H1 (cell line): ENCODE measurements around the gene ENO4. TPM values are rescaled to one million over a fixed set of nuclear protein-coding genes. Genes with fewer than 3 reads are reported as not detected.

Experiments used
- CTCF ChIA-PET: fragments of 300-600 bp; sonication (Branson Sonifier 250); formaldehyde crosslinking; loops from one replicate; lab custom pipeline; 2021; ENCODE audit not compliant: partially characterized antibody; lab: Charles Lee
- POLR2A ChIA-PET: fragments of 300-600 bp; sonication (Branson Sonifier 250); formaldehyde crosslinking; loops from one replicate; lab custom pipeline; 2021; ENCODE audit warnings: inconsistent platforms; ENCODE audit not compliant: partially characterized antibody; lab: Charles Lee
- DNase-seq, 2 experiments: peaks; one replicate each; pipeline versions ENCODE4 v3.0.0 to v3.0.0-alpha.2; 2010 to 2022; ENCODE audit warnings: low spot score in 2 of 2, low read depth in 1 of 2, mixed read lengths in 1 of 2
- FAIRE-seq: peaks from 2 replicates; lab custom pipeline; 2011; peaks lifted over from hg19 to GRCh38; lab: Jason Lieb, UNC
- H2AFZ ChIP-seq: 2 replicates; pipeline ENCODE4 v1.8.1; 2012; ENCODE audit warnings: low read length, inconsistent platforms
- H2AK5ac ChIP-seq: 2 replicates; pipeline ENCODE4 v1.6.1; 2013; ENCODE audit warnings: low read depth, low read length
- H2BK120ac ChIP-seq: replicated peaks from 2 replicates; pipeline ENCODE3; 2013; ENCODE audit warnings: low read depth, low read length, inconsistent platforms
- H2BK12ac ChIP-seq: 2 replicates; pipeline ENCODE4 v1.6.1; 2013; ENCODE audit warnings: low read depth, low read length
- H2BK15ac ChIP-seq: 2 replicates; pipeline ENCODE4 v1.6.1; 2013; ENCODE audit warnings: low read length
- H2BK20ac ChIP-seq: 2 replicates; pipeline ENCODE4 v1.6.1; 2013; ENCODE audit warnings: low read length
- H2BK5ac ChIP-seq: 2 replicates; pipeline ENCODE4 v1.6.1; 2013; ENCODE audit warnings: low read depth, low read length
- H3K14ac ChIP-seq: 2 replicates; pipeline ENCODE4 v1.6.1; 2013; ENCODE audit warnings: inconsistent platforms; ENCODE audit not compliant: insufficient read length
- H3K18ac ChIP-seq: 2 replicates; pipeline ENCODE4 v1.6.1; 2013; ENCODE audit warnings: low read length; ENCODE audit errors: extremely low read depth
- H3K23ac ChIP-seq: 2 replicates; pipeline ENCODE4 v1.6.1; 2013; ENCODE audit warnings: inconsistent platforms; ENCODE audit not compliant: insufficient read length
- H3K23me2 ChIP-seq: 2 replicates; pipeline ENCODE4 v1.6.1; 2013; ENCODE audit warnings: low read depth, low read length
- H3K27ac ChIP-seq: 2 replicates; pipeline ENCODE4 v1.6.1; 2011; ENCODE audit warnings: low read depth, low read length, inconsistent platforms
- H3K27me3 ChIP-seq, 4 experiments: replicated peaks in 1 of 4; 1 replicate in 1 of 4; 2 replicates in 3 of 4; pipeline versions ENCODE4 v1.6.1 to v1.8.1; 2011 to 2013; ENCODE audit warnings: low read length in 3 of 4, mild to moderate bottlenecking in 3 of 4, inconsistent platforms in 2 of 4, mixed read lengths in 2 of 4, moderate library complexity in 1 of 4; ENCODE audit not compliant: control insufficient read depth in 3 of 4, insufficient read depth in 3 of 4; ENCODE audit errors: extremely low read depth in 1 of 4
- H3K36me3 ChIP-seq, 4 experiments: 2 replicates each; pipeline versions ENCODE4 v1.6.1 to v1.8.1; 2011 to 2013; ENCODE audit warnings: mild to moderate bottlenecking in 4 of 4, low read length in 3 of 4, moderate library complexity in 2 of 4, control low read depth in 1 of 4, inconsistent platforms in 1 of 4; ENCODE audit not compliant: insufficient read depth in 4 of 4, control insufficient read depth in 2 of 4
- H3K4ac ChIP-seq: replicated peaks from 2 replicates; pipeline ENCODE3; 2013; ENCODE audit warnings: low read length, low read depth, mixed read lengths, inconsistent platforms; ENCODE audit not compliant: insufficient read length
- H3K4me1 ChIP-seq, 4 experiments: replicated peaks in 1 of 4; 1 replicate in 1 of 4; 2 replicates in 3 of 4; pipeline versions ENCODE4 v1.6.1 to v1.8.1; 2011 to 2013; ENCODE audit warnings: low read length in 3 of 4, inconsistent platforms in 2 of 4, mixed read lengths in 1 of 4; ENCODE audit not compliant: insufficient read depth in 4 of 4, control insufficient read depth in 3 of 4
- H3K4me2 ChIP-seq, 2 experiments: 2 replicates each; pipeline versions ENCODE4 v1.6.1 to v1.8.1; 2011 to 2013; ENCODE audit warnings: low read depth in 2 of 2, low read length in 2 of 2, control low read depth in 1 of 2, inconsistent platforms in 1 of 2, mild to moderate bottlenecking in 1 of 2; ENCODE audit not compliant: insufficient read depth in 1 of 2
- H3K4me3 ChIP-seq, 4 experiments: fragments of 200-600, 300-600 bp in 1 of 4; sonication (generic), shearing (Covaris generic), sonication (Bioruptor Twin) in 1 of 4; 2 replicates each; pipeline versions ENCODE4 v1.5.1 to v1.8.1; 2011 to 2016; ENCODE audit warnings: low read length in 4 of 4, low read depth in 3 of 4, control low read depth in 2 of 4, inconsistent platforms in 2 of 4, mild to moderate bottlenecking in 2 of 4, mixed read lengths in 1 of 4, moderate library complexity in 1 of 4; ENCODE audit not compliant: insufficient read depth in 2 of 4; ENCODE audit errors: extremely low read depth in 1 of 4
- H3K56ac ChIP-seq: replicated peaks from 2 replicates; pipeline ENCODE3; 2013; ENCODE audit warnings: low read depth, mild to moderate bottlenecking, mixed read lengths, low read length, inconsistent platforms; ENCODE audit not compliant: insufficient read length
- H3K79me1 ChIP-seq: 2 replicates; pipeline ENCODE4 v1.6.1; 2013; ENCODE audit warnings: low read depth, low read length, control low read depth
- H3K79me2 ChIP-seq, 2 experiments: 2 replicates each; pipeline versions ENCODE4 v1.6.1 to v1.8.1; 2012 to 2013; ENCODE audit warnings: low read length in 2 of 2, mild to moderate bottlenecking in 2 of 2, inconsistent platforms in 1 of 2; ENCODE audit not compliant: insufficient read depth in 2 of 2, control insufficient read depth in 1 of 2
- H3K9ac ChIP-seq, 4 experiments: replicated peaks in 1 of 4; 1 replicate in 1 of 4; 2 replicates in 3 of 4; pipeline versions ENCODE4 v1.6.1 to v1.8.1; 2011 to 2013; ENCODE audit warnings: low read depth in 3 of 4, low read length in 3 of 4, control low read depth in 2 of 4, mild to moderate bottlenecking in 2 of 4, moderate library complexity in 2 of 4, inconsistent platforms in 1 of 4; ENCODE audit errors: extremely low read depth in 1 of 4
- H3K9me3 ChIP-seq, 2 experiments: 2 replicates each; pipeline versions ENCODE4 v1.6.1 to v1.8.1; 2012 to 2013; ENCODE audit warnings: mild to moderate bottlenecking in 2 of 2, moderate library complexity in 2 of 2, control low read depth in 1 of 2, inconsistent platforms in 1 of 2, low read depth in 1 of 2, low read length in 1 of 2, mixed read lengths in 1 of 2; ENCODE audit not compliant: insufficient read depth in 2 of 2
- H4K20me1 ChIP-seq, 2 experiments: replicated peaks in 1 of 2; 2 replicates each; pipeline versions ENCODE3 to v1.8.1; 2011 to 2013; ENCODE audit warnings: inconsistent platforms in 2 of 2, low read length in 2 of 2, mild to moderate bottlenecking in 1 of 2; ENCODE audit not compliant: insufficient read depth in 2 of 2, control insufficient read depth in 1 of 2
- H4K5ac ChIP-seq: 2 replicates; pipeline ENCODE4 v1.6.1; 2013; ENCODE audit warnings: low read length, low read depth, mixed read lengths, inconsistent platforms; ENCODE audit not compliant: insufficient read length
- H4K8ac ChIP-seq: 2 replicates; pipeline ENCODE4 v1.8.0; 2013; ENCODE audit warnings: mild to moderate bottlenecking, moderate library complexity, low read length, inconsistent platforms; ENCODE audit not compliant: insufficient read depth; ENCODE audit errors: extremely low read depth
- H4K91ac ChIP-seq: replicated peaks from 2 replicates; pipeline ENCODE3; 2013; ENCODE audit warnings: low read length, mixed read lengths, inconsistent platforms; ENCODE audit not compliant: insufficient read length
- RBBP5 ChIP-seq: IDR thresholded peaks from 2 replicates; pipeline ENCODE4 v1.7.1; 2012; ENCODE audit warnings: low read depth, mild to moderate bottlenecking, inconsistent platforms, low read length, moderate library complexity, borderline replicate concordance
- WGBS, 2 experiments: shearing (Covaris generic) in 1 of 2; methylation state at CpG; one replicate each; pipeline versions ENCODE4 v1.1.6 to v1.1.7; 2013 to 2015; ENCODE audit warnings: low lambda C conversion rate in 2 of 2, mixed read lengths in 2 of 2, inconsistent platforms in 1 of 2, low coverage in 1 of 2, missing lambda C conversion rate in 1 of 2; ENCODE audit not compliant: insufficient replicate concordance in 2 of 2, insufficient coverage in 1 of 2, insufficient read length in 1 of 2; ENCODE audit errors: extremely low coverage in 1 of 2, missing lambda C conversion rate in 1 of 2; 5-methylcytosine and 5-hydroxymethylcytosine counted together
- polyA plus RNA-seq, 7 experiments: library from polyadenylated mRNA; depleted of rRNA in 3 of 7; stranded (reverse) in 5 of 7; unstranded in 2 of 7; fragments of >200 nt in 5 of 7; fragments of 200-250 nt in 2 of 7; gene quantifications; 1 replicate in 5 of 7; 2 replicates in 1 of 7; 4 replicates in 1 of 7; pipeline versions ENCODE4 v1.2.1 to v1.2.3, GENCODE V29; 2011 to 2013; ENCODE audit warnings: missing spikeins in 2 of 7, mixed read lengths in 2 of 7
- total RNA-seq: library from RNA; stranded (reverse); fragmentation: NEBNext Ultra II Directional; extraction: Animal tissue kit (Norgen Biotek cat#: 25700); gene quantifications from 2 replicates; pipeline ENCODE4 v1.2.1, GENCODE V29; 2021
- TF ChIP-seq, protein P1 (sequence below), 3 experiments: IDR thresholded peaks; 1 replicate in 2 of 3; 2 replicates in 1 of 3; pipeline versions ENCODE4 v1.5.1 to v1.6.1; 2011; ENCODE audit warnings: low read length in 3 of 3, mild to moderate bottlenecking in 3 of 3, inconsistent platforms in 2 of 3, low read depth in 1 of 3, moderate library complexity in 1 of 3; ENCODE audit not compliant: insufficient read depth in 1 of 3; ENCODE audit errors: control extremely low read depth in 1 of 3

Gene ENO4
- total and polyA plus RNA-seq, 2 of the 8 experiments (the other 6 are each of a cell fraction or from before 2014, with no cell fraction given), result 0.77 TPM; not detected in 1

DNA sequence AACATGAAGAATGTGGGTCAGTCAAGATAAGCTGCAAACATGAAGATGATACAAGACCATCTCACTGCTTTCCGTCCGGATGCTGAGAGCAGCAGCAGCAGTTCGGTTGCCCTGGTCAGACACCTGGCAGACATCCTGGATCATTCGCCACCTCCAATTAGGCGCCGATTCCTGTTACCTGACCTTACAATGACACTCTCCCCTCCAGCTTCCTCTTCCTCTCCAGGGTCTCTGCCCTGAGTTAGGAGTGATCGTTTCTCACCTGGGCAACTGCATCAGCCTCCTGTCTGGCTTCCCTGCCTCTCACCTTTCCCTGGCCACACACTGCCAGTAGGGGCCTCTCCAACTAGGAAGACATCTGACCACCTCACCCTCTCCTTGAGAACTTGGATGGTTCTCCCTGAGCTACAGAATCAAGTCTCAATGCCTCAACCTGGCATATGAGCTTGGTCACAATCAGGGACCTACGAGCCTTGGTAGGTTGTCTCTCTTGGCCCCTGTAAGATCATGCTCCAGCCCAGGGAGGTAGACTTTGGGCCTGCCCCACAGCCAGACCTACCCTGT lies 31.4 kb upstream of the ENO4 start:
- H3K27me3 ChIP-seq, result no peaks in the 10 kb centered on the region
- H3K4ac ChIP-seq, result no peak overlapping the region
- H3K79me2 ChIP-seq, result no peaks in the 10 kb centered on the region
- no peak for TF ChIP-seq RBBP5
- TF ChIP-seq, protein P1, sequence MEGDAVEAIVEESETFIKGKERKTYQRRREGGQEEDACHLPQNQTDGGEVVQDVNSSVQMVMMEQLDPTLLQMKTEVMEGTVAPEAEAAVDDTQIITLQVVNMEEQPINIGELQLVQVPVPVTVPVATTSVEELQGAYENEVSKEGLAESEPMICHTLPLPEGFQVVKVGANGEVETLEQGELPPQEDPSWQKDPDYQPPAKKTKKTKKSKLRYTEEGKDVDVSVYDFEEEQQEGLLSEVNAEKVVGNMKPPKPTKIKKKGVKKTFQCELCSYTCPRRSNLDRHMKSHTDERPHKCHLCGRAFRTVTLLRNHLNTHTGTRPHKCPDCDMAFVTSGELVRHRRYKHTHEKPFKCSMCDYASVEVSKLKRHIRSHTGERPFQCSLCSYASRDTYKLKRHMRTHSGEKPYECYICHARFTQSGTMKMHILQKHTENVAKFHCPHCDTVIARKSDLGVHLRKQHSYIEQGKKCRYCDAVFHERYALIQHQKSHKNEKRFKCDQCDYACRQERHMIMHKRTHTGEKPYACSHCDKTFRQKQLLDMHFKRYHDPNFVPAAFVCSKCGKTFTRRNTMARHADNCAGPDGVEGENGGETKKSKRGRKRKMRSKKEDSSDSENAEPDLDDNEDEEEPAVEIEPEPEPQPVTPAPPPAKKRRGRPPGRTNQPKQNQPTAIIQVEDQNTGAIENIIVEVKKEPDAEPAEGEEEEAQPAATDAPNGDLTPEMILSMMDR (IDR thresholded peaks at IDR 0.05; ENCODE audit: control extremely low read depth in 1 of 3, insufficient read depth in 1 of 3, low read depth in 1 of 3, low read length in 3 of 3), result peak in 1 of 3 experiments; percentile 4; a peak in 1 of 4 replicates
- no peak overlapping the region for H4K5ac ChIP-seq
- H4K8ac ChIP-seq, result no peak overlapping the region
- ChIA-PET POLR2A (interaction anchor here (1.1 kb wide), 1 partner anchor 15 kb away, joined by 3 read pairs; no protein-coding TSS in a partner anchor), CTCF (interaction anchor here (1.2 to 2.7 kb wide), 7 partner anchors 10 to 357 kb away, joined by 3 to 14 read pairs (median 4); no protein-coding TSS in a partner anchor)
- H3K4me3 ChIP-seq, result no peak overlapping the region
- H2BK12ac ChIP-seq, result peak overlapping the region; percentile 39; the same call in 1 of the 2 replicates
- no peak overlapping the region for H2BK5ac ChIP-seq
- H3K79me1 ChIP-seq, result no peaks in the 10 kb centered on the region
- no peaks in the 10 kb centered on the region for H3K36me3 ChIP-seq
- H3K18ac ChIP-seq, result 0 out of 2 replicates have a peak overlapping the region, but pooled peaks have one; percentile 56
- 90% methylated on average over 8 of the region's 8 CpGs; no CpG with 5 or more reads in 1 of the 2 experiments for WGBS, 2 experiments
- FAIRE-seq, result no peak
- H3K4me2 ChIP-seq, result no peak overlapping the region
- H2BK20ac ChIP-seq, result no peak overlapping the region; the same call in 1 of the 2 replicates
- H3K27ac ChIP-seq, result no peak overlapping the region
- no peak overlapping the region for H3K56ac ChIP-seq
- no peak overlapping the region; the same call in 1 of the 2 replicates for H2BK15ac ChIP-seq
- no peak overlapping the region for H3K9ac ChIP-seq
- H2BK120ac ChIP-seq, result no peak overlapping the region
- no peak for DNase-seq
- H3K14ac ChIP-seq, result no peak overlapping the region
- H3K23ac ChIP-seq, result no peak overlapping the region
- no peak overlapping the region for H2AFZ ChIP-seq
- no peak overlapping the region for H4K91ac ChIP-seq
- H3K9me3 ChIP-seq, result no peaks in the 10 kb centered on the region
- H2AK5ac ChIP-seq, result no peak overlapping the region
- H3K23me2 ChIP-seq, result no peaks in the 10 kb centered on the region
- H3K4me1 ChIP-seq, result peaks cover 0 to 2% (median under 1%) of the 10 kb centered on the region in 4 experiments; a peak in 1 of 7 replicates
- H4K20me1 ChIP-seq, result no peaks in the 10 kb centered on the region
